Choroid plexus epithelial cell (primary cell): ENCODE results near the gene CCNH.

Experiments
- DNase-seq: peaks from one replicate; pipeline ENCODE4 v3.0.0-alpha.2; 2010; ENCODE audit warnings: low read depth
- H3K4me3 ChIP-seq: 2 replicates; pipeline ENCODE4 v1.5.1; 2011; ENCODE audit warnings: low read depth, mild to moderate bottlenecking, control low read depth, low read length, moderate library complexity
- TF ChIP-seq, protein P1 (sequence below): conservative IDR thresholded peaks from 2 replicates; pipeline ENCODE4 v1.5.1; 2011; ENCODE audit warnings: low read depth, mild to moderate bottlenecking, control low read depth, inconsistent platforms, low read length, moderate library complexity

The CCNH gene

DNA sequence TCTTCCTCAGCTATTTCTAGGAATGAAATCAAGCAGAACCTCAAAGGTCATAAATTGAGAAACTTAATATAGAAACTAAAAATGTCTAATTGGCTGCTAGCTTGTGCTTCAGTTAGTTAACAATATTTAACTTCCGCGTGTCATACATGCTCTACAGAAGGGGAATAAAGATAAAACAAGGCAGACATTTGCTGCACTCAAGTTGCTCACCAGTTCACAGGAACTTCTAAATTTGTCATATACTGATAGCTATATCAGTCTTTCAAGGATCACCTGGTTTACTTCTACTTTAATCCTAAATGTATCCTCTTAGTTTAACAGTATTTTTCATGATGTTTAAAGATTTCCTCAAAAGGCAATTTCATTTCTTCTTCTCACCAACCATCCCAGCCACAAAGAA is 8.4 kb downstream of the CCNH start:
- H3K4me3 ChIP-seq: no peak overlapping the region
- no peak for DNase-seq
- TF ChIP-seq, protein P1, sequence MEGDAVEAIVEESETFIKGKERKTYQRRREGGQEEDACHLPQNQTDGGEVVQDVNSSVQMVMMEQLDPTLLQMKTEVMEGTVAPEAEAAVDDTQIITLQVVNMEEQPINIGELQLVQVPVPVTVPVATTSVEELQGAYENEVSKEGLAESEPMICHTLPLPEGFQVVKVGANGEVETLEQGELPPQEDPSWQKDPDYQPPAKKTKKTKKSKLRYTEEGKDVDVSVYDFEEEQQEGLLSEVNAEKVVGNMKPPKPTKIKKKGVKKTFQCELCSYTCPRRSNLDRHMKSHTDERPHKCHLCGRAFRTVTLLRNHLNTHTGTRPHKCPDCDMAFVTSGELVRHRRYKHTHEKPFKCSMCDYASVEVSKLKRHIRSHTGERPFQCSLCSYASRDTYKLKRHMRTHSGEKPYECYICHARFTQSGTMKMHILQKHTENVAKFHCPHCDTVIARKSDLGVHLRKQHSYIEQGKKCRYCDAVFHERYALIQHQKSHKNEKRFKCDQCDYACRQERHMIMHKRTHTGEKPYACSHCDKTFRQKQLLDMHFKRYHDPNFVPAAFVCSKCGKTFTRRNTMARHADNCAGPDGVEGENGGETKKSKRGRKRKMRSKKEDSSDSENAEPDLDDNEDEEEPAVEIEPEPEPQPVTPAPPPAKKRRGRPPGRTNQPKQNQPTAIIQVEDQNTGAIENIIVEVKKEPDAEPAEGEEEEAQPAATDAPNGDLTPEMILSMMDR: no peak

DNA sequence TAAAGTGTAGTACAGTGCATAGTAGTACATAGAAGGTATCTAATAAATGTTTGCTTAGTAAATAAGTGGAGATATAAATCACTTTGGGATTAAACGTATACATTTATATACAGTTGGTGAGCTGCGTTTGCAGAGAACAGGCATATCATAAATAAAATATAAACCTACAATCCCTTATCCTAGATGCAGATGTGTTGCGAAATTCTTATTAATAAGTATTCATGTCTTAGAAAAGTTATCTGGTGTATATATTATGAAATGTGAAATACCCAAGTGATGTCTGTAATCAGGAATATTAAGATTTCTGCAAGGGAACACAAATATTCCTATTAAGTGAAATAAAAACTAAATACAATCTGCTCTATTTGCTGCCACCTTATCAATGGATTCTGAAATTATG is 8.8 kb downstream of the CCNH start:
- DNase-seq: no peak
- no peak overlapping the region for H3K4me3 ChIP-seq
- TF ChIP-seq, protein P1: no peak

DNA sequence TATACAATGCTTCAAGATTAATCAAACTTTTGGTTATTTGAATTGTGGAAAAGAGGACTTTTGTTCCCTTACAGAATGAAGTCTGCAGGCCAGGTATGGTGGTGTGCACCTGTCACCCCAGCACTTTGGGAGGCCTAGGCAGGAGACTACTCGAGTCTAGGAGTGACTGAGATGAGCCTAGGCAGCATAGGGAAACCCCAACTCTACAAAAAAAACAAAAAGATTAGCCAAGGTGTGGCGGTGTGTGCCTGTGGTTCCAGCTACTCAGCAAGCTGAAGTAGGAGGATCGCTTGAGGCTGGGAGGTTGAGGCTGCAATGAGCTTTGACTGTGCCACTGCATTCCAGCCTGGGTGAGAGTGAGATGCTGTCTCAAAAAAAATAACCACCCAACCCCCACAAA is 9.3 kb downstream of the CCNH start:
- DNase-seq: no peak
- no peak overlapping the region for H3K4me3 ChIP-seq
- TF ChIP-seq, protein P1: no peak

DNA sequence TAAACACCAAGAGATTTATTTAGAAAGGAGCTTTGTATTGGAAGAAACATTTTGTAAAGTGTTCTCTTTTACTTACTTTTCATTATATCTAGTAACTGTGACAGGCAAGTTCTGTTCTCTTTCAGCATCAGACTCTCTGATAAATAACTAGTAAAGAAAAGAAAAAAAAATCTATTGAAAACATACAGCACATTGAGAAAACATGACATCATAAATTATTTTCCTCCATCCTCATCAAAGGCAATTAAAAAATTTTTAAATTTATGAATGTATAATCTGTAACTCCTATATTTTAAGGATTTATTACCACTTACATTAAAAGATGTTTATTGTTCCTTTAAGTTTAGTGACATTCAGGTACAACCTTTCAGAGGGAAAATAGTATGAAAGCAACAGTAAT is 11.1 kb downstream of the CCNH start:
- no peak for DNase-seq
- no peak overlapping the region for H3K4me3 ChIP-seq
- TF ChIP-seq, protein P1: no peak

DNA sequence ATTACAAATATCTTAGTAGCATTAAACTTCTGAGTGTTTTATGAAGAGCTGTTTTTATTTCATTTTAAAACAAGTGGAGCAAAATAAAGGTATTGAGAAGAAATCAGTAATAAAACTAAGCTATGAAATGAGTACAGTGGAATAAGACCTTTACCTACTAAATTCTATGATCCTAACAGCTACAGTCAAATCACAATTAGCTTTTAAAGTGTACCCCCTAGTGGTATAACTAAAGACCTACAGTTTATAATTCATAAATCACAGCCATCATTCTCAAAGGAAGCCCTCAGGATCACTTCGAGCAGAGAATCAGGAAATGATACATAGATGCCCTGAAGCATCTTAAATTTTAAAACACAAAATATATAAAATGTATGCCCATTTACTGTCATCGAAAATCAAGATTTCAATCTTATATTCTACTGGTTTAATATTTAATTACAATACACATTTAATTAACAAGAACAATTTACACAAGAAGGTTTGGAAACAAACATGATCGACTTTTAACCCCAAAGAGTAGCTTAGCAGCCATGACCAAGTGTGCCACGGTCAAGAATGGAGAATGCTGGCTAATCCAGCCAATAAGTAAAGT is 12.3 kb downstream of the CCNH start:
- no peak overlapping the region for H3K4me3 ChIP-seq
- DNase-seq: peak; percentile 72
- TF ChIP-seq, protein P1: peak; percentile 54

DNA sequence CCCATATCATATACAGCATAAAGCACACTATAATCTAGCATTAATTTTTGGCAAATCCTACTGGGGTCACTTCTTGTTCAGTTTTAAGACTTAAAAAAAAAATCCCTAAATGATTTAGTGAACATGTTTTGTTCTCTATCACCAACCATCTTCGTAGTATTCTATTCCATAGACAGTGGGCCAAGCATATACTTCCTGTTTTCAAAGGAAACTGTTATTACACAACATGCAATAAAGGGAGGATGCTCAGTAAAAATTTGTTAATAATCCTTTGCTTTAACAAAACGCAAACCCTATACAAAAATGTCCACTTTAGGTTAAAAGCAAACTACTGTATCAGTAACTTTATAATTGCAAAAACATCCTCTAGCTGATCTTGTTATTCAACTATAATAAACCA is 13.0 kb downstream of the CCNH start:
- TF ChIP-seq, protein P1: no peak
- H3K4me3 ChIP-seq: no peak overlapping the region
- no peak for DNase-seq

DNA sequence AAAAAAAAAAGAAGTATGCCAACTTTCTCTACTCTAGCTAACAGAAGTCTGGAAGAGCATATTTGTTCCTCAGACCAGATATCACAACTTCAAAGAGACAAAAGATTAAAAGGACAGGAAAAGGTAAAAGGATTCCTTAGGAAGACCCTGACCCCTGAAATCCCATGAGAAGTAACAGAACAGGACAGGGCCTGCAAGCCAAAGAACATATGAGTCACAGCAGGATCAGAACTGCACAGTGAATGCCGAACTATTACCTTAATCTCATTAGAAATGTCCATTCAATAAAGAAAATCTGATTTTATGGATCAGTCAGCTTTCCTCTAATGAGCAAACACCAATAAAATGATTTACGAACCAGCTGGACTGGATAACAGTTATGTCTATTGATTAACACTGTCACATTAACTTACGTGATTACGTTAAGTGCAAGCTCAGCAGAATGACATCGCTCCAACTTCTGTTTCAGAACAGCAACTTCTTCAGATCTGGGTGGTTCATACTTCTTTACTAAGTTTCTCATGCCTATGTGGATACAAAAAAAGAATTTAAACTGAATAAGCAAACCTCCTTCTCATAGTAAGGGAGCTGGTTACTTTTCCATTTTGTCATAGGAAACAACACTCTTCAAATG is 13.6 kb downstream of the CCNH start:
- DNase-seq: peak; percentile 38
- TF ChIP-seq, protein P1: no peak
- no peak overlapping the region for H3K4me3 ChIP-seq
